KMS-11 (cell line): Measurements from ENCODE around the gene TAS2R13.

Experiments used
- H2AFZ ChIP-seq: fragments of 200-600 bp; sonication (generic); 2 replicates; pipeline ENCODE4 v1.6.1; 2016; ENCODE audit warnings: antibody characterized with exemption, mixed run types, low read depth
- H3K27ac ChIP-seq: fragments of 200-600 bp; sonication (generic); 2 replicates; pipeline ENCODE4 v1.6.1; 2016; ENCODE audit warnings: mild to moderate bottlenecking, mixed run types
- H3K27me3 ChIP-seq: fragments of 200-600 bp; sonication (generic); 2 replicates; pipeline ENCODE4 v1.6.1; 2017; ENCODE audit warnings: mild to moderate bottlenecking, low read depth, mixed run types, moderate library complexity; ENCODE audit not compliant: insufficient read depth
- H3K36me3 ChIP-seq: fragments of 200-600 bp; sonication (generic); 2 replicates; pipeline ENCODE4 v1.6.1; 2017; ENCODE audit warnings: mild to moderate bottlenecking, mixed run types; ENCODE audit not compliant: insufficient read depth
- H3K4me1 ChIP-seq: fragments of 200-600 bp; sonication (generic); 2 replicates; pipeline ENCODE4 v1.6.1; 2016; ENCODE audit warnings: mild to moderate bottlenecking, low read depth, mixed run types; ENCODE audit not compliant: poor library complexity, severe bottlenecking
- H3K4me2 ChIP-seq: fragments of 200-600 bp; sonication (generic); 2 replicates; pipeline ENCODE4 v1.7.0; 2016; ENCODE audit warnings: mild to moderate bottlenecking, mixed run types
- H3K4me3 ChIP-seq: fragments of 200-600 bp; sonication (generic); IDR thresholded peaks from 2 replicates; pipeline ENCODE4 v1.6.1; 2017; ENCODE audit warnings: low read depth, low read length, mixed read lengths; ENCODE audit not compliant: insufficient read depth
- H3K79me2 ChIP-seq: fragments of 200-600 bp; sonication (generic); 2 replicates; pipeline ENCODE4 v1.6.1; 2016; ENCODE audit warnings: low read depth, mixed run types; ENCODE audit not compliant: insufficient read depth
- H3K9ac ChIP-seq: fragments of 200-600 bp; sonication (generic); 2 replicates; pipeline ENCODE4 v1.6.1; 2016; ENCODE audit warnings: mild to moderate bottlenecking, mixed run types
- H4K20me1 ChIP-seq: fragments of 200-600 bp; sonication (generic); 2 replicates; pipeline ENCODE4 v1.6.1; 2016; ENCODE audit warnings: mild to moderate bottlenecking, mixed run types; ENCODE audit not compliant: insufficient read depth
- CTCF ChIP-seq: fragments of 200-600 bp; sonication (generic); conservative IDR thresholded peaks from 2 replicates; pipeline ENCODE4 v1.6.1; 2017; ENCODE audit warnings: low read depth, mild to moderate bottlenecking, antibody characterized with exemption, low read length, moderate library complexity, mixed read lengths

The TAS2R13 gene

GRCh38 chr12:10900972-10901371 is 8.4 kb downstream of the TAS2R13 start:
- H3K27ac ChIP-seq = no peak overlapping the region
- H3K4me1 ChIP-seq = peaks cover 4% of the 10 kb centered on the region
- no peak overlapping the region for H3K4me2 ChIP-seq
- H3K36me3 ChIP-seq = no peaks in the 10 kb centered on the region
- no peaks in the 10 kb centered on the region for H3K79me2 ChIP-seq
- H3K4me3 ChIP-seq = no peak overlapping the region
- H3K27me3 ChIP-seq = no peaks in the 10 kb centered on the region
- no peaks in the 10 kb centered on the region for H4K20me1 ChIP-seq
- no peak overlapping the region for H2AFZ ChIP-seq
- TF ChIP-seq CTCF = no peak
- H3K9ac ChIP-seq = no peak overlapping the region

- Histone ChIP-seq H3K27ac (no peak overlapping the region), H3K27me3 (no peaks in the 10 kb centered on the region), H4K20me1 (no peaks in the 10 kb centered on the region), H2AFZ (no peak overlapping the region), H3K9ac (no peak overlapping the region), H3K79me2 (no peaks in the 10 kb centered on the region), H3K4me3 (no peak overlapping the region), H3K4me1 (peaks cover 4% of the 10 kb centered on the region), H3K36me3 (no peaks in the 10 kb centered on the region), H3K4me2 (no peak overlapping the region)
- TF ChIP-seq CTCF = no peak
These were observed 8.8 kb downstream of the TAS2R13 start for GRCh38 chr12:10900530-10900929.

- Histone ChIP-seq H3K79me2 (no peaks in the 10 kb centered on the region), H2AFZ (no peak overlapping the region), H3K4me1 (no peaks in the 10 kb centered on the region), H3K27ac (no peak overlapping the region), H3K4me2 (no peak overlapping the region), H3K36me3 (no peaks in the 10 kb centered on the region), H3K27me3 (no peaks in the 10 kb centered on the region), H4K20me1 (no peaks in the 10 kb centered on the region), H3K4me3 (no peak overlapping the region), H3K9ac (no peak overlapping the region)
- TF ChIP-seq CTCF = no peak
These were observed 12.5 kb downstream of the TAS2R13 start for GRCh38 chr12:10896854-10897253.

GRCh38 chr12:10891937-10892336 is 17.4 kb downstream of the TAS2R13 start:
- H3K4me1 ChIP-seq = no peaks in the 10 kb centered on the region
- H3K4me2 ChIP-seq = no peak overlapping the region

More at GRCh38 chr12:10891937-10892336, 17.4 kb downstream of the TAS2R13 start:
- no peak overlapping the region for H3K9ac ChIP-seq
- H4K20me1 ChIP-seq = no peaks in the 10 kb centered on the region
- H3K36me3 ChIP-seq = no peaks in the 10 kb centered on the region
- no peak overlapping the region for H2AFZ ChIP-seq
- H3K27ac ChIP-seq = no peak overlapping the region
- no peak for TF ChIP-seq CTCF
- H3K4me3 ChIP-seq = no peak overlapping the region
- no peaks in the 10 kb centered on the region for H3K27me3 ChIP-seq
- H3K79me2 ChIP-seq = no peaks in the 10 kb centered on the region
